SH-SY5Y (cell line): ENCODE data around the gene GNG7.

Source experiments
- GATA2 ChIP-seq: IDR thresholded peaks from 2 replicates; pipeline ENCODE4 v1.6.1; 2011; ENCODE audit warnings: mild to moderate bottlenecking, low read depth, low read length
- GATA3 ChIP-seq: IDR thresholded peaks from 2 replicates; pipeline ENCODE4 v1.6.1; 2011; ENCODE audit warnings: low read depth, mild to moderate bottlenecking, low read length, moderate library complexity

DNA sequence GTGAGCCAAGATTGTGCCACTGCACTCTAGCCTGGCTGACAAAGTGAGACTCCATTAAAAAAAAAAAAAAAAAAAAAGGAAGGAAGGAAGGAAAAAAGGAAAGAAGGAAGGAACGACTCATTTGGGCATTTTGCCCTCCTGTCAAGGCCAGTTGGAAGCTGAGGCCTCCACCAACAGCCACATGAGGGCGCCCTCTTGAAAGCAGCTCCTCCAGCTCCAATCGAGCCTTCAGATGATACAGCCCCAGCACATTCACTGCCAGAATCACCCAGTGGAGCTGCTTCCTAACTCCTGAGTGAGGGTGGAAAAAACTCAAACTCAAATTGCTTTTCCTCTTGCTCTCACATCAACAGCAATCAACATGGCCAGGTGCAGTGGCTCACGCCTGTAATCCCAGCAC lies 40.9 kb downstream of the GNG7 start:
- TF ChIP-seq GATA2 (no peak), GATA3 (no peak)
